HepG2 (cell line): ENCODE measurements around the gene MASTL. TPM values are rescaled to one million over a fixed set of nuclear protein-coding genes. Genes with fewer than 3 reads are reported as not detected.

Source experiments
- FOXK1 ChIP-seq: sonication (generic); formaldehyde crosslinking; IDR thresholded peaks from 2 replicates; pipeline ENCODE4 v1.4.0; 2020; ENCODE audit warnings: low read depth, missing genetic modification reagents, borderline replicate concordance
- GFI1 ChIP-seq: sonication (generic); formaldehyde crosslinking; IDR thresholded peaks from 2 replicates; pipeline ENCODE4 v1.5.0; 2020; ENCODE audit warnings: missing genetic modification reagents, mild to moderate bottlenecking, borderline replicate concordance
- NCOA1 ChIP-seq: sonication (generic); formaldehyde crosslinking; IDR thresholded peaks from 2 replicates; pipeline ENCODE4 v1.9.0; 2021; ENCODE audit warnings: missing genetic modification reagents
- NFIB ChIP-seq: sonication (generic); formaldehyde crosslinking; IDR thresholded peaks from 2 replicates; pipeline ENCODE4 v1.9.0; 2021; ENCODE audit warnings: missing genetic modification reagents, mild to moderate bottlenecking, borderline replicate concordance
- NPAS2 ChIP-seq: sonication (generic); formaldehyde crosslinking; IDR thresholded peaks from 2 replicates; pipeline ENCODE4 v1.8.0; 2022; ENCODE audit warnings: mild to moderate bottlenecking, missing genetic modification reagents, borderline replicate concordance
- NR1H2 ChIP-seq: sonication (generic); formaldehyde crosslinking; IDR thresholded peaks from 2 replicates; pipeline ENCODE4 v1.8.1; 2022; ENCODE audit warnings: low read depth, missing genetic modification reagents, borderline replicate concordance
- RERE ChIP-seq: IDR thresholded peaks from 2 replicates; pipeline ENCODE4 v1.6.1; 2016; ENCODE audit warnings: low read depth, missing genetic modification reagents, missing compliant biosample characterization
- TMF1 ChIP-seq: sonication (generic); formaldehyde crosslinking; IDR thresholded peaks from 2 replicates; pipeline ENCODE4 v1.8.1; 2022; ENCODE audit warnings: low read depth, missing genetic modification reagents
- ZFP82 ChIP-seq: sonication (generic); formaldehyde crosslinking; IDR thresholded peaks from 2 replicates; pipeline ENCODE4 v1.5.1; 2020; ENCODE audit warnings: mild to moderate bottlenecking, missing genetic modification reagents, borderline replicate concordance
- ZMAT5 ChIP-seq: sonication (generic); formaldehyde crosslinking; IDR thresholded peaks from 2 replicates; pipeline ENCODE4 v1.5.0; 2020; ENCODE audit warnings: mild to moderate bottlenecking, low read depth, missing genetic modification reagents, borderline replicate concordance
- ZNF274 ChIP-seq: sonication (generic); formaldehyde crosslinking; IDR thresholded peaks from 2 replicates; pipeline ENCODE4 v1.5.1; 2020; ENCODE audit warnings: mild to moderate bottlenecking, missing genetic modification reagents
- ZNF546 ChIP-seq: sonication (generic); formaldehyde crosslinking; conservative IDR thresholded peaks from 2 replicates; pipeline ENCODE4 v1.8.1; 2023; ENCODE audit warnings: mild to moderate bottlenecking, missing genetic modification reagents
- ZNF614 ChIP-seq: IDR thresholded peaks from 2 replicates; pipeline ENCODE4 v1.6.1; 2018; ENCODE audit warnings: missing biosample characterization, missing genetic modification reagents, inconsistent platforms, borderline replicate concordance
- ZNF616 ChIP-seq: sonication (generic); formaldehyde crosslinking; IDR thresholded peaks from 2 replicates; pipeline ENCODE4 v1.5.0; 2020; ENCODE audit warnings: low read depth, mild to moderate bottlenecking, missing genetic modification reagents
- ZNF784 ChIP-seq: sonication (generic); formaldehyde crosslinking; IDR thresholded peaks from 2 replicates; pipeline ENCODE4 v1.5.1; 2020; ENCODE audit warnings: missing genetic modification reagents, mild to moderate bottlenecking, borderline replicate concordance
- ZSCAN29 ChIP-seq: sonication (generic); formaldehyde crosslinking; conservative IDR thresholded peaks from 2 replicates; pipeline ENCODE4 v1.4.0; 2020; ENCODE audit warnings: mild to moderate bottlenecking, missing genetic modification reagents
- polyA plus RNA-seq, 8 experiments: library from polyadenylated mRNA; depleted of rRNA in 3 of 8; stranded (reverse) in 7 of 8; unstranded in 1 of 8; fragments of >200 nt; fragmentation: Illumina TruSeq in 4 of 8; extraction: Trizol in 4 of 8; gene quantifications; 2 replicates each; pipeline versions ENCODE4 v1.2.1 to v1.2.3, GENCODE V29; 2011 to 2016; ENCODE audit warnings: low read depth in 4 of 8, missing spikeins in 1 of 8, mixed read lengths in 1 of 8; ENCODE audit not compliant: insufficient read depth in 1 of 8
- total RNA-seq, 5 experiments: library from RNA; depleted of rRNA; stranded (reverse); fragments of >200 nt; fragmentation: Illumina TruSeq; extraction: Trizol; gene quantifications; 2 replicates each; pipeline ENCODE4 v1.2.3, GENCODE V29; 2016; ENCODE audit warnings: low read depth in 1 of 5
- TF ChIP-seq, protein P1 (sequence below): sonication (generic); formaldehyde crosslinking; IDR thresholded peaks from 2 replicates; pipeline ENCODE4 v1.4.0; 2020; ENCODE audit warnings: missing genetic modification reagents
- TF ChIP-seq, protein P2 (sequence below): sonication (generic); formaldehyde crosslinking; IDR thresholded peaks from 2 replicates; pipeline ENCODE4 v1.4.0; 2020; ENCODE audit warnings: missing genetic modification reagents

The MASTL gene
- total and polyA plus RNA-seq, 2 of the 13 experiments (the other 11 are each of a cell fraction or from before 2014, with no cell fraction given) = 6.0 to 18.0 TPM

DNA sequence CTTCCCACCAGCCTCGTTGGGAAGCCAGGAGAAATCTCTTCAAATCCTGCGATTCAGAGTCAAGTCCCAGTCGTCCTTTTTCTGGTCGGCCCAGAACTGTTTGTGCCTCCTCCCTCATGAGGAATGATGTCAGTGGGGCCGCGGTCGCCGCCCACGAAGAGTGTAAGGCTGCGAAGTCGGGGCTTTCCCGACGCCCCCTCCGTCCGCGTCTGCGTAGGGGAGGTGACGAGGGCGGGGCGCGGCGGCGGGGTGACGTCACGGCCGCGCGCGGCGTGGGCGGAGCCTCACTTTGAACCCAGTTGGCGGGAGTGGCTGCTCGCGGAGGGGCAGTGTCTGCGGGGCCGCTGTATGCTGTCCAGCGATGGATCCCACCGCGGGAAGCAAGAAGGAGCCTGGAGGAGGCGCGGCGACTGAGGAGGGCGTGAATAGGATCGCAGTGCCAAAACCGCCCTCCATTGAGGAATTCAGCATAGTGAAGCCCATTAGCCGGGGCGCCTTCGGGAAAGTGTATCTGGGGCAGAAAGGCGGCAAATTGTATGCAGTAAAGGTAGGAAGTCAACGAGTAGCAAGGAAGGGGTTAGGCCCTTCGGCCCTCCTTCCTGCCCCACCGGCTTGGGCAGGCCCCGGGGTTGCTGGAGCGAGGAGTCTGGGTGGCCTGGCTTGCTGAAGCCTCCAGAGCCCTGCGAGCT, at the start of gene MASTL (continued):
- TF ChIP-seq ZNF784 (peak; percentile 48; the same call in 1 of the 2 replicates), ZNF614 (CRISPR knock-in tag) (no peak), FOXK1 (CRISPR knock-in tag) (peak; percentile 75; the same call in 1 of the 2 replicates), NFIB (CRISPR knock-in tag) (no peak), ZNF274 (CRISPR knock-in tag) (no peak; the same call in 1 of the 2 replicates), ZNF546 (CRISPR knock-in tag) (no peak; the same call in 1 of the 2 replicates), GFI1 (CRISPR knock-in tag) (0 out of 2 replicates have a peak, but pooled peaks have one; percentile 18), TMF1 (CRISPR knock-in tag) (0 out of 2 replicates have a peak, but pooled peaks have one; percentile 54), ZSCAN29 (CRISPR knock-in tag) (peak; percentile 74; the same call in 1 of the 2 replicates), RERE (peak; percentile 48; the same call in 1 of the 2 replicates), ZFP82 (CRISPR knock-in tag) (no peak), NCOA1 (CRISPR knock-in tag) (peak; percentile 37; the same call in 1 of the 2 replicates), ZMAT5 (CRISPR knock-in tag) (no peak), NR1H2 (no peak), ZNF616 (CRISPR knock-in tag) (peak; percentile 79; the same call in 1 of the 2 replicates), NPAS2 (CRISPR knock-in tag) (no peak)
- TF ChIP-seq, protein P1, sequence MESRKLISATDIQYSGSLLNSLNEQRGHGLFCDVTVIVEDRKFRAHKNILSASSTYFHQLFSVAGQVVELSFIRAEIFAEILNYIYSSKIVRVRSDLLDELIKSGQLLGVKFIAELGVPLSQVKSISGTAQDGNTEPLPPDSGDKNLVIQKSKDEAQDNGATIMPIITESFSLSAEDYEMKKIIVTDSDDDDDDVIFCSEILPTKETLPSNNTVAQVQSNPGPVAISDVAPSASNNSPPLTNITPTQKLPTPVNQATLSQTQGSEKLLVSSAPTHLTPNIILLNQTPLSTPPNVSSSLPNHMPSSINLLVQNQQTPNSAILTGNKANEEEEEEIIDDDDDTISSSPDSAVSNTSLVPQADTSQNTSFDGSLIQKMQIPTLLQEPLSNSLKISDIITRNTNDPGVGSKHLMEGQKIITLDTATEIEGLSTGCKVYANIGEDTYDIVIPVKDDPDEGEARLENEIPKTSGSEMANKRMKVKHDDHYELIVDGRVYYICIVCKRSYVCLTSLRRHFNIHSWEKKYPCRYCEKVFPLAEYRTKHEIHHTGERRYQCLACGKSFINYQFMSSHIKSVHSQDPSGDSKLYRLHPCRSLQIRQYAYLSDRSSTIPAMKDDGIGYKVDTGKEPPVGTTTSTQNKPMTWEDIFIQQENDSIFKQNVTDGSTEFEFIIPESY (CRISPR knock-in tag) = no peak; the same call in 1 of the 2 replicates
- TF ChIP-seq, protein P2, sequence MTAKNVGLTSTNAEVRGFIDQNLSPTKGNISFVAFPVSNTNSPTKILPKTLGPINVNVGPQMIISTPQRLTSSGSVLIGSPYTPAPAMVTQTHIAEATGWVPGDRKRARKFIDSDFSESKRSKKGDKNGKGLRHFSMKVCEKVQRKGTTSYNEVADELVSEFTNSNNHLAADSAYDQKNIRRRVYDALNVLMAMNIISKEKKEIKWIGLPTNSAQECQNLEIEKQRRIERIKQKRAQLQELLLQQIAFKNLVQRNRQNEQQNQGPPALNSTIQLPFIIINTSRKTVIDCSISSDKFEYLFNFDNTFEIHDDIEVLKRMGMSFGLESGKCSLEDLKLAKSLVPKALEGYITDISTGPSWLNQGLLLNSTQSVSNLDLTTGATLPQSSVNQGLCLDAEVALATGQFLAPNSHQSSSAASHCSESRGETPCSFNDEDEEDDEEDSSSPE (CRISPR knock-in tag) = peak; percentile 99
